ENCODE data around the gene CNNM4. TPM values are rescaled to one million over a fixed set of nuclear protein-coding genes. Genes with fewer than 3 reads are reported as not detected.

Gene CNNM4
- total RNA-seq, 1 donor from 2014 or later: 8.3 TPM

- DNase-seq (ENCODE audit: extremely low spot score in 2 of 2): no peak
Measured at GRCh38 chr2:96825057-96825456, 64.4 kb downstream of the CNNM4 start.

GRCh38 chr2:96826546-96827278 is 66.0 kb downstream of the CNNM4 start:
- H3K27ac ChIP-seq: no peak overlapping the region
- peaks cover 0 to 56% of the 10 kb centered on the region in 2 donors for H3K36me3 ChIP-seq
- no peaks in the 10 kb centered on the region for H3K27me3 ChIP-seq
- intact Hi-C loops (cut with DNase I): no loop called here
- H3K4me1 ChIP-seq: peaks cover 14% of the 10 kb centered on the region
- H3K4me3 ChIP-seq: no peak overlapping the region
- no peaks in the 10 kb centered on the region for H3K9me3 ChIP-seq
- no peak for DNase-seq (ENCODE audit: extremely low spot score in 2 of 2)
- TF ChIP-seq POLR2A (IDR thresholded peaks at IDR 0.05): no peak
- TF ChIP-seq POLR2AphosphoS5 (IDR thresholded peaks at IDR 0.05; ENCODE audit: insufficient read depth in 1 of 2, low read depth in 1 of 2): no peak
- no peak for TF ChIP-seq CTCF (IDR thresholded peaks at IDR 0.05)

More at GRCh38 chr2:96825057-96825456, 64.4 kb downstream of the CNNM4 start:
- H3K36me3 ChIP-seq: peaks cover 0 to 39% of the 10 kb centered on the region in 2 donors
- H3K9me3 ChIP-seq: no peaks in the 10 kb centered on the region
- H3K4me1 ChIP-seq: peaks cover 29% of the 10 kb centered on the region
- intact Hi-C loops (cut with DNase I): no loop called here
- H3K4me3 ChIP-seq: no peak overlapping the region
- no peak overlapping the region for H3K27ac ChIP-seq
- H3K27me3 ChIP-seq: no peaks in the 10 kb centered on the region
- TF ChIP-seq POLR2A (IDR thresholded peaks at IDR 0.05): no peak
- TF ChIP-seq POLR2AphosphoS5 (IDR thresholded peaks at IDR 0.05; ENCODE audit: insufficient read depth in 1 of 2, low read depth in 1 of 2): no peak
- no peak for TF ChIP-seq CTCF (IDR thresholded peaks at IDR 0.05)

- no peak for DNase-seq (ENCODE audit: extremely low spot score in 2 of 2)
- peaks cover 0 to 70% of the 10 kb centered on the region in 2 donors for H3K36me3 ChIP-seq
- no peak for TF ChIP-seq POLR2AphosphoS5 (IDR thresholded peaks at IDR 0.05; ENCODE audit: insufficient read depth in 1 of 2, low read depth in 1 of 2)
- no peak for TF ChIP-seq CTCF (IDR thresholded peaks at IDR 0.05)
- no peak for TF ChIP-seq POLR2A (IDR thresholded peaks at IDR 0.05)
Measured at GRCh38 chr2:96828436-96828835, 67.7 kb downstream of the CNNM4 start.

GRCh38 chr2:96828874-96829273 is 68.2 kb downstream of the CNNM4 start:
- H3K9me3 ChIP-seq: no peaks in the 10 kb centered on the region
- H3K27ac ChIP-seq: no peak overlapping the region
- DNase-seq (ENCODE audit: extremely low spot score in 2 of 2): no peak
- no peaks in the 10 kb centered on the region for H3K27me3 ChIP-seq
- intact Hi-C loops (cut with DNase I): no loop called here
- peaks cover 0 to 70% of the 10 kb centered on the region in 2 donors for H3K36me3 ChIP-seq
- no peak for TF ChIP-seq POLR2A (IDR thresholded peaks at IDR 0.05)
- TF ChIP-seq POLR2AphosphoS5 (IDR thresholded peaks at IDR 0.05; ENCODE audit: insufficient read depth in 1 of 2, low read depth in 1 of 2): no peak
- TF ChIP-seq CTCF (IDR thresholded peaks at IDR 0.05): no peak
- H3K4me1 ChIP-seq: peaks cover 14% of the 10 kb centered on the region
- H3K4me3 ChIP-seq: no peak overlapping the region

More at GRCh38 chr2:96828436-96828835, 67.7 kb downstream of the CNNM4 start:
- intact Hi-C loops (cut with DNase I): no loop called here
- no peak overlapping the region for H3K4me3 ChIP-seq
- no peaks in the 10 kb centered on the region for H3K27me3 ChIP-seq
- H3K27ac ChIP-seq: no peak overlapping the region
- no peaks in the 10 kb centered on the region for H3K9me3 ChIP-seq
- H3K4me1 ChIP-seq: peaks cover 18% of the 10 kb centered on the region

- peaks cover 12% of the 10 kb centered on the region for H3K4me1 ChIP-seq
- intact Hi-C loops (cut with DNase I): no loop called here
- no peak overlapping the region for H3K27ac ChIP-seq
- no peaks in the 10 kb centered on the region for H3K27me3 ChIP-seq
- H3K9me3 ChIP-seq: no peaks in the 10 kb centered on the region
- no peak overlapping the region for H3K4me3 ChIP-seq
- no peak for DNase-seq (ENCODE audit: extremely low spot score in 2 of 2)
- TF ChIP-seq POLR2A (IDR thresholded peaks at IDR 0.05): no peak
- no peak for TF ChIP-seq POLR2AphosphoS5 (IDR thresholded peaks at IDR 0.05; ENCODE audit: insufficient read depth in 1 of 2, low read depth in 1 of 2)
- no peak for TF ChIP-seq CTCF (IDR thresholded peaks at IDR 0.05)
- peaks cover 0 to 72% of the 10 kb centered on the region in 2 donors for H3K36me3 ChIP-seq
Measured at GRCh38 chr2:96830044-96830562, 69.4 kb downstream of the CNNM4 start.
